ENCODE results near the gene DMGDH. TPM values are rescaled to one million over a fixed set of nuclear protein-coding genes. Genes with fewer than 3 reads are reported as not detected.
A peak's percentile ranks its signal among the peaks of the same experiment; 100 is the strongest.
"Not testable (repeated sequence)": the region's sequence is repeated elsewhere in the genome, so short reads cannot be mapped to it uniquely, and the experiment has no call there.

Gene DMGDH
- total RNA-seq, 2 experiments from 2014 or later = 1.3 to 1.7 TPM

GRCh38 chr5:78983601-78984438 lies 85.7 kb downstream of the DMGDH start:
- intact Hi-C loops (cut with micrococcal nuclease) = loop anchor here (1.0 to 10.0 kb wide), 8 partner anchors 31 to 1671 kb away; partner anchors contain the start of genes DHFR, MSH3, SCAMP1 and TBCA
- H3K4me1 Mint-ChIP-seq (ENCODE audit: low read depth) = peaks cover 41% of the 10 kb centered on the region
- H3K9me3 Mint-ChIP-seq = no peaks in the 10 kb centered on the region
- CTCF ChIA-PET = interaction anchor here (0.8 to 3.1 kb wide), 6 partner anchors 17 to 689 kb away, joined by 3 to 15 read pairs (median 3); partner anchors contain the start of gene AP3B1
- peak overlapping the region; percentile 80 for H3K27ac Mint-ChIP-seq
- H3K4me3 Mint-ChIP-seq = peak overlapping the region; percentile 84
- H3K27me3 Mint-ChIP-seq = no peaks in the 10 kb centered on the region
- peaks cover 2% of the 10 kb centered on the region for H3K36me3 Mint-ChIP-seq
- peak; percentile 10 for DNase-seq
- POLR2A ChIA-PET = interaction anchor here (1.3 kb wide), 1 partner anchor 623 kb away, joined by 3 read pairs; the partner anchor contains the start of gene SCAMP1

- Mint-ChIP-seq H3K4me3 (peak overlapping the region; percentile 84), H3K4me1 (ENCODE audit: low read depth) (peaks cover 42% of the 10 kb centered on the region)
- CTCF ChIA-PET = interaction anchor here (0.8 to 3.1 kb wide), 4 partner anchors 38 to 688 kb away, joined by 3 to 15 read pairs (median 8); partner anchors contain the start of gene AP3B1
- H3K27me3 Mint-ChIP-seq, POLR2A ChIA-PET, H3K9me3 Mint-ChIP-seq, H3K36me3 Mint-ChIP-seq, DNase-seq, H3K27ac Mint-ChIP-seq: not testable (repeated sequence)
- intact Hi-C loops (cut with micrococcal nuclease) = loop anchor here (5.0 to 10.0 kb wide), 4 partner anchors 618 to 1672 kb away; partner anchors contain the start of genes DHFR, MSH3, SCAMP1 and TBCA
Measured at GRCh38 chr5:78983194-78983593, 86.3 kb downstream of the DMGDH start.

- POLR2A ChIA-PET = no interaction called here
- Mint-ChIP-seq H3K27ac (no peak overlapping the region), H3K4me3 (no peak overlapping the region), H3K36me3 (no peaks in the 10 kb centered on the region), H3K9me3 (no peaks in the 10 kb centered on the region), H3K27me3 (no peaks in the 10 kb centered on the region), H3K4me1 (ENCODE audit: low read depth) (peaks cover 28% of the 10 kb centered on the region)
- DNase-seq = no peak
- intact Hi-C loops (cut with micrococcal nuclease) = loop anchor here (5.0 to 10.0 kb wide), 4 partner anchors 615 to 1675 kb away; partner anchors contain the start of genes DHFR, MSH3, SCAMP1 and TBCA
- CTCF ChIA-PET = interaction anchor here (0.7 kb wide), 1 partner anchor 41 kb away, joined by 3 read pairs; no protein-coding TSS in a partner anchor
Measured at GRCh38 chr5:78979909-78980308, 89.6 kb downstream of the DMGDH start.

- POLR2A ChIA-PET = interaction anchor here (0.5 to 0.8 kb wide), 2 partner anchors 438 to 486 kb away, joined by 3 read pairs; no protein-coding TSS in a partner anchor
- H3K4me1 Mint-ChIP-seq (ENCODE audit: low read depth) = peaks cover 28% of the 10 kb centered on the region
- DNase-seq = peak; percentile 10
- CTCF ChIA-PET = no interaction called here
- no peak overlapping the region for H3K27ac Mint-ChIP-seq
- H3K4me3 Mint-ChIP-seq = no peak overlapping the region
- H3K27me3 Mint-ChIP-seq = no peaks in the 10 kb centered on the region
- H3K36me3 Mint-ChIP-seq = no peaks in the 10 kb centered on the region
- no peaks in the 10 kb centered on the region for H3K9me3 Mint-ChIP-seq
- intact Hi-C loops (cut with micrococcal nuclease) = no loop called here
Measured at GRCh38 chr5:78979117-78979742, 90.2 kb downstream of the DMGDH start.

GRCh38 chr5:78975035-78975434 lies 94.4 kb downstream of the DMGDH start:
- H3K36me3 Mint-ChIP-seq = no peaks in the 10 kb centered on the region
- POLR2A ChIA-PET = no interaction called here
- H3K9me3 Mint-ChIP-seq = no peaks in the 10 kb centered on the region
- CTCF ChIA-PET = no interaction called here
- no peak for DNase-seq
- no peak overlapping the region for H3K4me3 Mint-ChIP-seq
- H3K4me1 Mint-ChIP-seq (ENCODE audit: low read depth) = peaks cover 12% of the 10 kb centered on the region
- intact Hi-C loops (cut with micrococcal nuclease) = no loop called here
- no peaks in the 10 kb centered on the region for H3K27me3 Mint-ChIP-seq
- no peak overlapping the region for H3K27ac Mint-ChIP-seq

- intact Hi-C loops (cut with micrococcal nuclease) = no loop called here
- Mint-ChIP-seq H3K27ac (no peak overlapping the region), H3K27me3 (no peaks in the 10 kb centered on the region)
Measured at GRCh38 chr5:78974601-78975000, 94.9 kb downstream of the DMGDH start.

GRCh38 chr5:78974011-78974410 lies 95.5 kb downstream of the DMGDH start:
- Mint-ChIP-seq H3K27me3 (no peaks in the 10 kb centered on the region), H3K27ac (no peak overlapping the region), H3K4me3 (no peak overlapping the region), H3K4me1 (ENCODE audit: low read depth) (peaks cover 3% of the 10 kb centered on the region), H3K9me3 (no peaks in the 10 kb centered on the region), H3K36me3 (no peaks in the 10 kb centered on the region)
- CTCF ChIA-PET = interaction anchor here (1.6 kb wide), 1 partner anchor 11 kb away, joined by 4 read pairs; no protein-coding TSS in a partner anchor
- POLR2A ChIA-PET = no interaction called here
- intact Hi-C loops (cut with micrococcal nuclease) = no loop called here
- no peak for DNase-seq

More at GRCh38 chr5:78974601-78975000, 94.9 kb downstream of the DMGDH start:
- H3K36me3 Mint-ChIP-seq = no peaks in the 10 kb centered on the region
- DNase-seq = no peak
- CTCF ChIA-PET = no interaction called here
- peaks cover 9% of the 10 kb centered on the region for H3K4me1 Mint-ChIP-seq (ENCODE audit: low read depth)
- POLR2A ChIA-PET = no interaction called here
- no peaks in the 10 kb centered on the region for H3K9me3 Mint-ChIP-seq
- no peak overlapping the region for H3K4me3 Mint-ChIP-seq

GRCh38 chr5:78972654-78973428 lies 96.6 kb downstream of the DMGDH start:
- no peak for DNase-seq
- H3K9me3 Mint-ChIP-seq = no peaks in the 10 kb centered on the region
- no peaks in the 10 kb centered on the region for H3K4me1 Mint-ChIP-seq (ENCODE audit: low read depth)
- H3K27me3 Mint-ChIP-seq = no peaks in the 10 kb centered on the region
- H3K27ac Mint-ChIP-seq = no peak overlapping the region
- no peak overlapping the region for H3K4me3 Mint-ChIP-seq
- ChIA-PET POLR2A (no interaction called here), CTCF (interaction anchor here (1.6 kb wide), 1 partner anchor 10 kb away, joined by 4 read pairs; no protein-coding TSS in a partner anchor)
- intact Hi-C loops (cut with micrococcal nuclease) = no loop called here
- H3K36me3 Mint-ChIP-seq = no peaks in the 10 kb centered on the region

- CTCF ChIA-PET = no interaction called here
- POLR2A ChIA-PET = no interaction called here
- intact Hi-C loops (cut with micrococcal nuclease) = no loop called here
Measured at GRCh38 chr5:78971998-78972397, 97.5 kb downstream of the DMGDH start.

GRCh38 chr5:78968781-78969180 lies 100.7 kb downstream of the DMGDH start:
- H3K9me3 Mint-ChIP-seq = no peaks in the 10 kb centered on the region
- CTCF ChIA-PET = no interaction called here
- DNase-seq = no peak
- peaks cover 9% of the 10 kb centered on the region for H3K36me3 Mint-ChIP-seq
- intact Hi-C loops (cut with micrococcal nuclease) = no loop called here
- POLR2A ChIA-PET = no interaction called here
- H3K27ac Mint-ChIP-seq = no peak overlapping the region
- H3K4me1 Mint-ChIP-seq (ENCODE audit: low read depth) = no peaks in the 10 kb centered on the region
- H3K4me3 Mint-ChIP-seq = no peak overlapping the region
- no peaks in the 10 kb centered on the region for H3K27me3 Mint-ChIP-seq

More at GRCh38 chr5:78971998-78972397, 97.5 kb downstream of the DMGDH start:
- peaks cover 2% of the 10 kb centered on the region for H3K36me3 Mint-ChIP-seq
- no peak for DNase-seq
- no peak overlapping the region for H3K4me3 Mint-ChIP-seq
- no peaks in the 10 kb centered on the region for H3K4me1 Mint-ChIP-seq (ENCODE audit: low read depth)
- no peaks in the 10 kb centered on the region for H3K27me3 Mint-ChIP-seq
- H3K9me3 Mint-ChIP-seq = no peaks in the 10 kb centered on the region
- no peak overlapping the region for H3K27ac Mint-ChIP-seq

- intact Hi-C loops (cut with micrococcal nuclease) = no loop called here
- CTCF ChIA-PET = interaction anchor here (0.7 to 1.8 kb wide), 4 partner anchors 78 to 644 kb away, joined by 3 to 5 read pairs (median 4); no protein-coding TSS in a partner anchor
Measured at GRCh38 chr5:78964889-78965288, 104.6 kb downstream of the DMGDH start.

More at GRCh38 chr5:78964889-78965288, 104.6 kb downstream of the DMGDH start:
- DNase-seq = no peak
- H3K4me3 Mint-ChIP-seq = no peak overlapping the region
- H3K36me3 Mint-ChIP-seq = peaks cover 20% of the 10 kb centered on the region
- H3K27me3 Mint-ChIP-seq = no peaks in the 10 kb centered on the region
- H3K27ac Mint-ChIP-seq = no peak overlapping the region
- no peaks in the 10 kb centered on the region for H3K4me1 Mint-ChIP-seq (ENCODE audit: low read depth)
- POLR2A ChIA-PET = no interaction called here
- H3K9me3 Mint-ChIP-seq = no peaks in the 10 kb centered on the region

Data from activated CD4-positive, alpha-beta memory T cell treated with anti-CD3 and anti-CD28 coated beads for 36 hours (primary cell).